GM18499 (cell line): ENCODE measurements around the gene FBXL17.

Source experiments
- ATAC-seq: cut with Tn5 transposase; IDR thresholded peaks from one replicate; pipeline ENCODE4 v1.9.1; 2021; ENCODE audit warnings: moderate number of reproducible peaks; ENCODE audit not compliant: insufficient read depth, unreplicated experiment

Gene FBXL17

DNA sequence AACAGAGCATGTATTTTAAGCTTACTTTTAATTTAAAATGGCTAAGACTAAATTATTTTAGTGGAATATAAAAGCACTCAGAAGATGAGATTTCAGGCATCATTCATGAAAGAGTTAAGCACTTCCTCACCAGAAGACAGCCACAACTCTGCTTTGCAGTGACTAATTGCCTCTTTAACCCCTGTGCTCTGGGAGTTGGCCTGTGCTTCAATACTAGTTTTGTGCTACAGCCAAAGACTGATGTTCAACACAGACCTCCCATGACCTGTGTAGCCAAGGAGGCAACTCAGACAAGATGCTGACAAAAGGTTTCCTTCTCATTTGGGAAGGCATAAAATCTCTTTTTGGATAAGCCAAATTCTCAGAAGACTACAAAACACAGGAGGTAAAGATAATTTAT lies 353.5 kb downstream of the FBXL17 start:
- no peak for ATAC-seq

DNA sequence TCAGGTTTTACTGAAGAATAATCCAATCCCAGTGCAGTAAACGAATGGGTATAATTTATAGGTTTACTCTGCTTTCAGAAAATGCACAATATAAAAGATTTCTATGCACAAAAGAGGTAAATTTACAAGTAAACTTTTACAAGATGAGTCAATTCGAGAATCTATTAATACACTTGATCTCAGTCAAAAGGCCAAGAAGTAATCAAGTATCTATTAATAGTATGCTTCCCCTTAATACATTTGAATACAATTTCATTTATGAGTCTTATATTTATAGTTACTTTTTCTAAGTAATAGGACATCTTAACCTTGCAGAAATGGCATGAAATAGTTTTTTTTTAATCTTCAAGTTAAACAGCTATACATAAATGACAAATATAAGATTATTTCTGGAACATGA lies 355.9 kb downstream of the FBXL17 start:
- ATAC-seq: no peak

DNA sequence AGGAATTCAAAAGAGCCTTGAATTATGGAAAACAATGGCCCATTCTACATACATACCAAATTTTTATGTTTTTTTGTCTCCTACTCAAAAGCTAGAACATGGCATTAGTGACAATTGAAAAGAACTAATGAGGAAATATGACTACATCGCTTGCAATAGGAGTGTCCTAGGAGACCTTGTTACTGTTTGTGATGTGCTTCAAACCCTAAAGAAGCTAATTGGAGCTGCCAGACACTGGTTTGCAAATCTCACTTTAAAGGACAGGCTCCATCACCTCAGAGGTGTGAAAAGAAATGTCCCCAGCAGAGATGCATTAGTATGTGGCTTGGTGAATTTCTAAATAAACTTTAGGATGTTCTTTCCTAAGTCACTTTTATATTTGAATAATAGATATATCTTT lies 356.9 kb downstream of the FBXL17 start:
- no peak for ATAC-seq

DNA sequence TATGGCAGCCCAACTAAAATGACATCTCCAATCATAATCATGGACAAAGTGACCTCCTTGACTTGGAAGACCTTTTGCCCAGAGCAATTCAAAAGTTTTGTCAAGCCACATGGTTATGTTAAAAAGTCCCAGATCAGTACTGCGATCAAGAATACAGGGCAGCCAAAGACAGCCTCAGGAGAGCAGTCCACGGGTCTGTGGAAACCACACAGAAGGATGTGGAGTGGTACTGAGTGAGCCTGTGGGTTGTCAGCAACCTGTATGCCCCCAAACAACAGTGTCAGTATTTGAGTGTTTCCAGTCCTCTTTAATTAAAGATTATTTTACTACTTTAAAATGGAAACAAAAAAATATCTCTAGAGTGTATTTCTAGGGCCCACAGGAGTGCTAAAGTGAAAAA lies 365.8 kb downstream of the FBXL17 start:
- ATAC-seq: no peak

DNA sequence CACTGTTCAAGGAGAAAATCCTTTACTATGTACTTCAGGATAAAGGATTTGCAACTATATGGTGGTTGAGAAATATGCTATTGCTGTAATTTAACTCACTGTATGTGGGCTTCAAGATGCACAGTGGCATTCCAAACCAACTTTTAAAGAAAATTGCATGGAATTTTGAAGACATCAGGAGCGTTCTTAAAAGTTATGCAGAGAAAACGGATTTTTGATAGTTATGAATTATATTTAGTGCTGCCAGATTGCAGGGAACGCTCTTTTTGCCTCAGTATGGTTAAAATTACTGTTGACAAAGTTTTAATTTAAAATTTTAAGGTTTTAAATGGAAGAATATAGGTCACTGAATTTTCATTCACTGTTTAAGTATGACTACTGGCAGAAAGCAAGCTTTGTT lies 375.1 kb downstream of the FBXL17 start:
- ATAC-seq: no peak

DNA sequence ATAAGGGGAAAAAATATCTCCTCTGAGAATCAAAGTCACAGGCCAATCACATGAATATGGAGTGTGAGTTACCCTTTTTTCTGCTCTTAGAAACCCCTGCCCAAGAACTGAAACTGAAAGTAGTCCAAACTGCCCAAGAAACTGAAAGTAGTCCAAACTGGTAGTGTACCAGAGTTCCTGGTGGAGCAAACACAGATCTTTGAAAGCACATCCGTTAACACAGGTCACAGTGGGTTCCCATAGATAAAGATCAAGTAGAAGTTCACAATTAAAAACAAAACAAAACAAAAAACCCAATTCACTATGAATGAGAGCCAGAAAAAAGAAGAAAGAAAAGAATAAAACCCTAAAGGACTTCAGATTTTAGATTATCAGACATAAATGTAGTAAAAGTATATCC lies 378.7 kb downstream of the FBXL17 start:
- no peak for ATAC-seq

DNA sequence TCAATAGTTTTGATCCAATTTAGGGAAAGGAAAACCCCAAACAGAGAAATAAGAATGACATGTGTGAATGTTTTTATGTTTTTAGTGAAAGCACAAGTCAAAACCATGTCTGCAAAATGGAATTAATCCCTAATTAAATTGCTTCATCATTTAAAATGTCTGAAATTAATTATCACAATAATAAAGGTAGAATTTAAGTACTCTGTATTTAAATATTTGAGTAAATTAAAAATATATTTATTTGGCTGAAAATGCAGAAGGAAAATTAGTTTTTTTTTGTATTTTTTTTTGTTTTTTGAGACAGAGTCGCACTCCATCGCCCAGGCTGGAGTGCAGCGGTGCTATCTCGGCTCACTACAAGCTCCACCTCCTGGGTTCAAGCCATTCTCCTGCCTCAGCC lies 380.7 kb downstream of the FBXL17 start:
- no peak for ATAC-seq

DNA sequence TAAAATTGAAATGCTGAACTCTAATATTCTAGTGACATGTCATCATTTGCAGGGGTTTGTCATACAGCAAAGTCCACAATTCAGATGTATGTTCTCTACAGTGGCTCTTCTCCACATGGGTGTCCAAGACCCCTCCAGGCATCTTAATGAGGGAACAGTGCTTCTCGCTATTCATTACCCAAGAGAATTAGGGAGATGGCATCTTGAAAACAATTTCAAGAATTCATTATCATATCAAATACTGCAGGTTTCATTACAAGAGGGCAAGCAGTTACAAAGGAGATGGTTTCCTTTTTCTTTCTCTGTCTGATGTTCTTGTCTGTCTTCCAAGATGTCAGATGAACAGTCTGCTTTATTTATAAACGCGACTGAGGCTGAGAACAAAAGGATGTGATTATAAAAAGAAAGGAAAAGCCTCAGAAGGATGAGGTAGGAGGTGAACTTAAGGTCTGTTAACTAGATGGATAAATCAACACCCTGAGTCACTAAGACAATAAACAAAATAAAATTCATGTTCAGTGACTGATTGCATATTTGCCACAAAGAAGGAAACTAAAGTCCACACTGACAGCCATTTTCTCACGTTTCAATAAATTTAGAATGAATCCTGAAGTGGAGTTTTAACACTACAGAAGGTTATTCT lies 384.4 kb downstream of the FBXL17 start:
- ATAC-seq: no peak

DNA sequence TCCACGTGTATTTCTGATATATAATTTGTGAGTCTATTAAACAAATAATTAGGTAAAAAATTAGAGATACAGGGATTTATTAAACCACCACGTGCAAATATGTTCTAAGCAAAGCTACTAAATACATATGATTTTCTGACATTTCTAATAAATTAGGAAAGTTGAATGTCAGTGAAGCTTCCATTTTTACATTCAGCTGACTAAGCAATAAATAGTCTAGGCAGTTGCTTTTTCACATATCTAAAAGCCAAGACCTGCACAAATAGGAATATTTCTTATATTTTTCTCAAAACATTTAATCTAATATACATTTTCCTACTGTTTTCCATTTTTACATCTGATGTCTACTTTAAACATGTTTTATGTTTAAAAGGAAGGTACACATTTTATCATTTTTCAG lies 388.6 kb downstream of the FBXL17 start:
- ATAC-seq: no peak

DNA sequence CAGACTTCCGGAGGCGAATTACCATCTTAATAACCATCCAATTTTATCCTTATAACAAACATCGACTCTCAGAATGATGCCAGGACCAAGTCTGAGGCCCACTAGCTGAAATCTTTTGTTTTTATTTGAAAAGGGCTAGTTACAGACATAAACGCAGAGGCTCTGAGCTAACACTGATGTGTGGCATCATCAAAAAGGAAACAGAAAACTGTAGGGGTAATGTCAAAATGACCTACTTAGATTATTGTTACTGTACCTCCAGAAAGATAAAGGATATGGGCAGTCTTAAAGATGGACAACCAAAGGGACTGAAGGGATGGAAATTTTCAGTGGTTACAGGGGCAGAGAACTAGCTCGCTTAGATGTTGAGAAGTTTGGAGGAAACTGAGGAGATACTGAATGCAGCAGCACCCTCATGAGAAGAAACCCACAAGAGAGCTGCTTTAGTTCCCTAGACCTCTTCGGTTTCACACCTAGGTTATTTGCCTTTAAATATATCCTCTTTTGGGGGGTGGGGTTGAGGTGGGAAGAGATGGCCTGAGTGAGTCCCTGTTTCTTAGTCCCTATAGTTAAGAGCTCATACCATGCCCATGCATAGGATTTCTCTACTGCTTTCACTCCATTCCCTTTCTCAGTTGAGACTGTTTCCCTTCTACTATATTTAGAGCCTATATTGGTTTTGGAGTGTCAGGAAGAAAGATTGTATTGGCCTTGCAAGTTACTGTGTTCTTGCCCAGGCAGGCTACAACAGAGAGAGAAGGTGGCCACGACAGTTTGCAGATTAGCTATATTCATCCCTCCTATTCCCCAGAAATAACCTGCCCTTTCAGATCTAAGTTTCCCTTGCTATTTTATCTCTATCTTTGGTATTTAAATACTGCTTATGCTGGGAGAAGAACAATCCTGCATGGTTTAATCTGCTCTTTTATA lies 390.8 kb downstream of the FBXL17 start:
- no peak for ATAC-seq

DNA sequence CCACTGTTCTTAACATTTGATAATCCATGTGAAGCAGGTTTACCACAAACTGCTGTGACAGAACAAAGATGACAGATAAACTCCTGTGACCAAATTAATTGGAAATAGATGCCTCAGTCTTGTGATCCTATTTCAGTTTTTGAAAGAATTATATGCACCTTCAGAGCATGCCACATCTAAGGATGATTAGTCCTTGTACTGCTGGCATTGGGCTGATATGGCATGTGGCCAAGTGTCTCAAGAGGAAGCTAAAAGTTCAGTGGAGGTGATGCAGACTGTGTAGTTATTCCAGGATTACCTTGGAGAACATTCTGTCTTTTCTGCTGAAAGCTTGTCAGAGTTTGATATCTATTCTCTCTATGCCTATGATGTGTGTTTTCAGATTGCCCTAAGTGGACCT lies 396.8 kb downstream of the FBXL17 start:
- no peak for ATAC-seq

DNA sequence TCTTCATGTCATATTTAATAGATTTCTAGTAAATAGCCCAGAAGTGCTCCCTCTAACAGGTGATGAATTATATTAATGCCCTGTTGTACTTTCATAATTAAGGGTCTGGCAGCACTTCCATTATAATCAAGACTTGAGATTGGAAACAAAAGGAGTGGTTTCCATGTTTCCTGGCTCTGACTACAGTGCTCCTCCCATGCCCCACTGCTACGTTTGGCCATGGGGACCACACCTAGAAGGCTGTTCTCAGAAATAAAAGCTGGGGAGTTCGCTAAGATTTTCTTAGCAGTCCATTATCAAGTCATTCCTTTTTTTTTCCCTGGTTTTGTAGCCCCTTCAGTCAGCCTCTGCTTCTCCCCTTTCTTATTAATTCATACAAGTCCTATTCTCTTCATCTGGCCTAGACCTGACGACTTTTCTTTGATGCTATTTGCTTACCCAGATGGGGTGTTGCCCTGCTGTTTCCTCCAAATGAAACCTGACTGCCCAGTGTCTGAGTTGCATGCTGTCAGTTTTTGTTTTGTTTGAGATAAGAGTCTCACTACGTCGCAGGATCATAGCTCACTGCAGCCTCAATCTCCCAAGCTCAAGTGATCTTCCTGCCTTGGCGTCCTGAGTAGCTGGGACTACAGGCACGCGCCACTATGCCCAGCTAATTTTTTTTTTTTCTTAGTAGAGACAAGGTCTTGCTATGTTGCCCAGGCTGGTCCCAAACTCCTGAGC lies 399.0 kb downstream of the FBXL17 start:
- no peak for ATAC-seq

DNA sequence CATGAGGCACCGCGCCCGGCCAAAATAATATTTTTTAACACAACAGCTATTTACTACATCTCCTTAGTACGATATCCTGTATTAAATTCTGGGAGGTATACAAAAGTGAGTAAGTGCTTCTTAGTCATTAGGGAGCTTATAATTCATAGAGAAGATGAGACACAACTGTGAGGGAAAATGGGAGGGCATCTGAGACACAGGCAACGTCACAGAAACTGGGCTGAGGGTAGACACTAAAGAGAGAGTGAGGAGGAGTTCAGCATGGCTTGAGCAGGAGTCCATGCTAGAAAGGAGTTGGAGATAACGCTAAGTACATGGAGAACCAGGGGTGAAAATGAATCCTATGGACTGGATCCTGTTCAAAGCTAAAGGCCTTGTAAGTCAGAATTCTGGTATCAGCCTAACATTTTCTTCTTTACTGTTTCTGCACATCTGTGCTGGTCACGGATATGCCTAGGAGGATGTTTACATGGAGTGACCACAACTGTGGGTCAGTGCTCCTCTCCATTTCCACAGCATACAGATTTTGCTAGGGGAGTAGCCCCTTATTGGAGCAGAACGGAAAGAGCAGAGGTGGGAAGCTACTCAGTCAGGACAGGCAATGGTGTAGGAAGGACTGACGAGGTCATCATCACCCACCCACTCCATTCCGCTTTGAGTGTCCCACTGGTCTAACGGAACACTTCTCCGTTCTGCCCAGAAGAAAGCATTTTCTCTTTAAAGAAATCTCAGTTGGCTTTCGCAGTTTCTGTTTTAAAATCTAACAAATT lies 400.8 kb downstream of the FBXL17 start:
- no peak for ATAC-seq

DNA sequence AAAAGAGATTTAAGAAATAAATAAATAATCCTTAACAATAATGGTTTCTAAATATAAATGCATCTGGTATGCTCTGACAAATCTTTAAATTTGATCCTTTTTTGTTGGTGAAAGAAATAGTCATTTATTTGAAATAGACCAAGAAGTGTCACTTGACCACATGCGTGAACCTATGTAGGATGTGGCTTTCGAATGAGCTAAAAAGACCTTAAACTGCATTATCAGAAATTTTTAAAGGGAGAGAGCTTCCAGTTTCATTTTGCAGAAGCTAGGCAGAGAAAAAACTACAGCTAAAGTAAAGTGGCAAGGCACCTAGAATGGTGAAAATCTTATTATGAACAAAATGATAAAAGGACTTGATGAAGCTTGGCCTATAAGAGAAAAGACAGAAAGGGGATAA lies 402.0 kb downstream of the FBXL17 start:
- ATAC-seq: no peak

DNA sequence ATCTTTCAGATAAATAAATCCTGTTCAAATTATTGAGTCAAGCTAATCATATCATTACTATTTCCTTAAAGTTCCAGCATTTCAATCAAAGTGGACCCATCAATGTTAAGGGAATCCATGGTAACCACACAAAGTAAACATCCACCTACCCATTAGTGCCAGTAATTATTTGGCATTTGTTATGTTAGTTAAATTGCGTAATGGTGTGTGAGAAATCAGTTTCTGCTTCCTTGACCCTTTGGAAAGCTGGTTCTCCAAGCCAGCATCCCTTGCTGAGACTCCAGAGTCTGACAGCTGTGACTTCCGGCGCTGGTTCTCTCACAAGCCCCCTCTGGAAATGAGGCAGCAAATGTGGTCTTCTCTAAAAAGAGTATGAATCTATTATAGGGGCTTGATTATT lies 402.6 kb downstream of the FBXL17 start:
- ATAC-seq: no peak

DNA sequence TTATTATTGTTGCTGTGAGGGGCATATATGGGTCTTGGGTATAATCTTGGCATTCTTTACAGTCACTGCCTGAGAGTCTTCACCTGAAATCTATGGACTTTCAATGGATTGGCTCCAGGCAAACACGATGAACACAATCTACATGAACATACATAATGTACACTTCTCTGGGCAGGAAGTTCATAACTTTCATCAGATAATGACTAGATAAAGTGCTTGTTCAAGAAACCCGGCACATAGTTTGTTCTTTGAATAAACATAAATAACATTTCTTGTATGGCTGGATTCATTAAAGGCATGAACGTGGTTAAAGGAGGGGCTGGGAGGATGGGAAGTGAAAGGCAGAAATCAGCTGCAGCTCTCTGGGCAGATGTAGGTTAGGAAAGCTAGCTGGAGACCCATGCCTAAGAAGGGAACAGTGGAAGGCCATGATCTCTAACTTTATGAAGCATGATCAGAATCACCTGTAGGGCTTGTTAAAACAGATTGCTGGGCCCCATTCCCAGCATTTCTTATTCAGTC lies 404.3 kb downstream of the FBXL17 start:
- no peak for ATAC-seq

DNA sequence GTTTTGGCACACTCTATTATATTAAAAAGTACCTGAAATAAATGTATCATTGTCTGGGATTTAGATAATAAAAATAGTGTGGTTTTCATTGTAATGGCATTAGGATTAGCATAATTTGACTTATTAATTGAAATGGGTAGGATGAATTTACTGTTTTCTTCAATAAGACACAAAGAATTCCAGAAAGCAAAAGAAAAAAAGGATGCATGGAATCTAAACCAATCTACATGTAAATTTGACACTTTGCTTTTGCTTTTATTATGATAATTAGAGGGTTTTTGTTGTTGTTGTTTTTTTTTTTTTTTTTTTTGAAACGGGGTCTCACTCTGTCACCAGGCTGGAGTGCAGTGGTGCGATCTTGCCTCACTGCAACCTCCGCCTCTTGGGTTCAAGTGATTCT lies 406.3 kb downstream of the FBXL17 start:
- ATAC-seq: no peak

DNA sequence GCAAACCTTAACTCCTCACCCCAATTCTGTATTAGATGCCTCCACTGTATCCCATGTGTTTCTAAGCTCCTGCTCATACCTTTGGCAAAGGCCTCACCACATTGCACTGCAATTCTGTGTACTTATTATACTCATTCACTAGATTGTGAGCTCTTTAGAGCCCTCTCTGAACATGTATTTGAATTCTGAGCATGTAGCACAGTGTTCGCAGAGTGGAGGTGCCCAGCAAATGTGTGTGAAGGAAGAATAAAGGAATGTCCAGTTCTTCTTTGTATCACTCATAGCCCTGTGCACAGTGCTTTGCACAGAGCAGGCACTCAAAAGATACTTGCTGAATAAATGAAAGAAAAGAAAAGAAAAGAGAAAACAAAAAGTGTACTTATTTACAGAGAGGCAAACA lies 410.1 kb downstream of the FBXL17 start:
- ATAC-seq: no peak

DNA sequence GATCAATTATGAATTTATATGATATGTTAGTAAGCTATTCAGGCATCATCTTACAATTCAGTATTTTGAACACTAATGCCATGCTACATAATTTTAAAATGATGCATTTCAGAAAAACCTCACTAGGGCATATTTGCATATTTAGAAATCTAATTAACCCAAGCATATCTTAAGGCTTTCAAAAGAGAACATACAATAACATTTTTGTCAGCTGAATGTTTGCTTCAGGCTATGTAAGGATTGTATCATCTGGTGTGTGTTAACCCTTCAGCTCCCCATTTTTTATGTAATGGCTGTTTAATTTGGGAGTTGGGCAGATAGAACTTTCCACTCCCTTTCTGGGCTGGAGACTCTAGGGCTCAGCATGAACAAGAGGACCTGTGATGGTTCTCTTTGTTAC lies 412.1 kb downstream of the FBXL17 start:
- ATAC-seq: no peak

DNA sequence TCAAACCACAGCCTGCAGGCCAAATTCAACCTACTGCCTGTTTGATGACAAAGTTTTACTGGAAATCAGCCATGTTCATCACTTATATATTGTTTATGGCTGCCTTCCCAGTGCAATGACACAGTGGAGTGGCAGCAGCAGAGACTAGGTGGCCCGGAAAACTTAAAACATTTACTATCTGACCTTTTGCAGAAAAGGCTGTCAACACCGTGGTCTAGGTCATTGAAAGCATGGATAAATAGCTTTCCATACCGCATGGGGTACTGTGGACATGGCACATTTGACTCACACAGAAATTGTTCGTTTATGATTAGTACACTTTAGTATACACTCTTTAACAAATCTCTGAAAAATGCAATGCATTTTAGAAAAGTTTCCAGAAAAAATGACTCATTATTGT lies 412.9 kb downstream of the FBXL17 start:
- ATAC-seq: no peak
